HEK293 (cell line): ENCODE results near the gene KDELR1.

Experiments used
- CTCF ChIA-PET: fragments of 350-600 bp; formaldehyde crosslinking; extraction: SDS; loops from one replicate; lab custom pipeline; 2021; ENCODE audit warnings: antibody characterized with exemption; lab: Yijun Ruan, JAX
- POLR2A ChIA-PET: fragments of 300-600 bp; formaldehyde crosslinking; extraction: SDS; loops from one replicate; lab custom pipeline; 2020; ENCODE audit warnings: antibody characterized with exemption, inconsistent platforms; lab: Yijun Ruan, JAX
- H3K27ac ChIP-seq: fragments of 200-500 bp; sonication (Bioruptor generic); 2 replicates; pipeline ENCODE4 v1.5.1; 2014; ENCODE audit warnings: low read depth, low read length, control low read depth, inconsistent platforms; ENCODE audit errors: extremely low read depth
- H3K36me3 ChIP-seq, 2 experiments: fragments of 200-500 bp in 1 of 2; sonication (Bioruptor generic) in 1 of 2; 1 replicate in 1 of 2; 2 replicates in 1 of 2; pipeline ENCODE4 v1.5.1; 2014 to 2017; ENCODE audit warnings: inconsistent platforms in 2 of 2, low read length in 2 of 2; ENCODE audit not compliant: control insufficient read depth in 2 of 2, insufficient read depth in 1 of 2
- H3K4me1 ChIP-seq: fragments of 200-500 bp; sonication (Bioruptor generic); 2 replicates; pipeline ENCODE4 v1.5.1; 2014; ENCODE audit warnings: mild to moderate bottlenecking, low read length, inconsistent platforms; ENCODE audit not compliant: control insufficient read depth, insufficient read depth
- H3K4me3 ChIP-seq: 2 replicates; pipeline ENCODE4 v1.5.1; 2011; ENCODE audit warnings: low read depth, mild to moderate bottlenecking, control low read depth, low read length, moderate library complexity
- H3K9me3 ChIP-seq: fragments of 200-500 bp; sonication (Bioruptor generic); 2 replicates; pipeline ENCODE4 v1.5.1; 2014; ENCODE audit warnings: low read depth, low read length, inconsistent platforms; ENCODE audit not compliant: control insufficient read depth, insufficient read depth
- BCL6B ChIP-seq: fragments of 450-650 bp; formaldehyde crosslinking; IDR thresholded peaks from 2 replicates; pipeline ENCODE4 v1.5.1; 2017; ENCODE audit warnings: missing biosample characterization, missing genetic modification characterization
- GLIS1 ChIP-seq: fragments of 450-650 bp; formaldehyde crosslinking; IDR thresholded peaks from 2 replicates; pipeline ENCODE4 v1.5.1; 2016; ENCODE audit warnings: missing biosample characterization, missing genetic modification characterization
- HIC1 ChIP-seq: fragments of 450-650 bp; formaldehyde crosslinking; IDR thresholded peaks from 2 replicates; pipeline ENCODE4 v1.5.1; 2016; ENCODE audit warnings: missing biosample characterization, missing genetic modification characterization
- PRDM1 ChIP-seq: fragments of 450-650 bp; formaldehyde crosslinking; IDR thresholded peaks from 2 replicates; pipeline ENCODE4; 2016; ENCODE audit warnings: missing biosample characterization, missing genetic modification characterization
- REPIN1 ChIP-seq: fragments of 450-650 bp; formaldehyde crosslinking; IDR thresholded peaks from 2 replicates; pipeline ENCODE4 v1.5.1; 2017; ENCODE audit warnings: missing biosample characterization, missing genetic modification characterization, low read depth
- REST ChIP-seq: fragments of 450-650 bp; formaldehyde crosslinking; IDR thresholded peaks from 2 replicates; pipeline ENCODE4 v1.5.1; 2016; ENCODE audit warnings: missing biosample characterization, missing genetic modification characterization
- SP2 ChIP-seq: fragments of 450-650 bp; formaldehyde crosslinking; IDR thresholded peaks from 2 replicates; pipeline ENCODE4 v1.5.1; 2016; ENCODE audit warnings: missing biosample characterization, missing genetic modification characterization
- WT1 ChIP-seq: fragments of 450-650 bp; formaldehyde crosslinking; IDR thresholded peaks from 2 replicates; pipeline ENCODE4 v1.5.1; 2016; ENCODE audit warnings: missing biosample characterization, missing genetic modification characterization
- ZBTB10 ChIP-seq: fragments of 450-650 bp; formaldehyde crosslinking; IDR thresholded peaks from 2 replicates; pipeline ENCODE4 v1.5.1; 2016; ENCODE audit warnings: missing biosample characterization, missing genetic modification characterization
- ZBTB44 ChIP-seq: fragments of 450-650 bp; IDR thresholded peaks from 2 replicates; pipeline ENCODE4 v1.5.1; 2018; ENCODE audit warnings: missing biosample characterization, mild to moderate bottlenecking, missing genetic modification characterization
- ZBTB6 ChIP-seq: fragments of 450-650 bp; formaldehyde crosslinking; IDR thresholded peaks from 2 replicates; pipeline ENCODE4 v1.5.1; 2017; ENCODE audit warnings: missing biosample characterization, missing genetic modification characterization
- ZBTB7A ChIP-seq: fragments of 450-650 bp; formaldehyde crosslinking; IDR thresholded peaks from 2 replicates; pipeline ENCODE4 v1.5.1; 2016; ENCODE audit warnings: low read depth, missing biosample characterization, missing genetic modification characterization
- ZEB2 ChIP-seq: fragments of 450-650 bp; formaldehyde crosslinking; IDR thresholded peaks from 2 replicates; pipeline ENCODE4 v1.5.1; 2016; ENCODE audit warnings: missing biosample characterization, missing genetic modification characterization
- ZNF366 ChIP-seq: fragments of 450-650 bp; formaldehyde crosslinking; conservative IDR thresholded peaks from 2 replicates; pipeline ENCODE4 v1.5.1; 2016; ENCODE audit warnings: missing biosample characterization, missing genetic modification characterization
- ZNF398 ChIP-seq: fragments of 450-650 bp; formaldehyde crosslinking; IDR thresholded peaks from 2 replicates; pipeline ENCODE4 v1.5.1; 2017; ENCODE audit warnings: missing biosample characterization, missing genetic modification characterization
- ZNF521 ChIP-seq: fragments of 450-650 bp; formaldehyde crosslinking; IDR thresholded peaks from 2 replicates; pipeline ENCODE4 v1.5.1; 2017; ENCODE audit warnings: missing biosample characterization, mild to moderate bottlenecking, missing genetic modification characterization
- ZNF670 ChIP-seq: fragments of 450-650 bp; formaldehyde crosslinking; IDR thresholded peaks from 2 replicates; pipeline ENCODE4 v1.5.1; 2016; ENCODE audit warnings: missing biosample characterization, missing genetic modification characterization, low read depth
- ZNF843 ChIP-seq: fragments of 450-650 bp; formaldehyde crosslinking; IDR thresholded peaks from 2 replicates; pipeline ENCODE4 v1.5.1; 2016; ENCODE audit warnings: missing biosample characterization, missing genetic modification characterization

KDELR1 gene

GRCh38 chr19:48397263-48398101 lies 6.1 kb upstream of the KDELR1 start:
- H3K4me3 ChIP-seq, result no peak overlapping the region
- TF ChIP-seq ZBTB7A (tag by site-specific recombination), result no peak
- TF ChIP-seq SP2, result peak; percentile 45
- no peak for TF ChIP-seq ZBTB44 (tag by site-specific recombination)
- no peak for TF ChIP-seq REPIN1
- peak; percentile 37 for TF ChIP-seq ZNF398
- peak; percentile 72 for TF ChIP-seq ZBTB10 (tag by site-specific recombination)
- TF ChIP-seq BCL6B (tag by site-specific recombination), result no peak
- TF ChIP-seq ZNF366 (tag by site-specific recombination), result peak; percentile 95
- TF ChIP-seq REST (tag by site-specific recombination), result no peak
- no peak for TF ChIP-seq ZNF843 (tag by site-specific recombination)
- no peak for TF ChIP-seq GLIS1 (tag by site-specific recombination)
- no peak for TF ChIP-seq HIC1 (tag by site-specific recombination)
- peak; percentile 94 for TF ChIP-seq PRDM1 (tag by site-specific recombination)
- 0 out of 2 replicates have a peak, but pooled peaks have one; percentile 16 for TF ChIP-seq WT1 (tag by site-specific recombination)
- TF ChIP-seq ZEB2 (tag by site-specific recombination), result 0 out of 2 replicates have a peak, but pooled peaks have one; percentile 26
- no peak for TF ChIP-seq ZNF670
- peak; percentile 25; the same call in 1 of the 2 replicates for TF ChIP-seq ZNF521
- TF ChIP-seq ZBTB6 (tag by site-specific recombination), result peak; percentile 7; the same call in 1 of the 2 replicates

More at GRCh38 chr19:48397263-48398101, 6.1 kb upstream of the KDELR1 start:
- ChIA-PET POLR2A (no interaction called here), CTCF (no interaction called here)
- H3K27ac ChIP-seq, result no peak overlapping the region
- H3K9me3 ChIP-seq, result no peaks in the 10 kb centered on the region
- peaks cover 12% of the 10 kb centered on the region for H3K4me1 ChIP-seq
- no peaks in the 10 kb centered on the region for H3K36me3 ChIP-seq
